GM12872 (cell line): ENCODE data around the gene GABBR2.

ENCODE experiments used
- TF ChIP-seq, protein P1 (sequence below): IDR thresholded peaks from 3 replicates; pipeline ENCODE4 v1.5.1; 2011; ENCODE audit warnings: low read depth, mild to moderate bottlenecking, low read length, moderate library complexity; ENCODE audit not compliant: insufficient read depth

GABBR2 gene

GRCh38 chr9:98328770-98329169 lies 380.0 kb downstream of the GABBR2 start:
- TF ChIP-seq, protein P1, sequence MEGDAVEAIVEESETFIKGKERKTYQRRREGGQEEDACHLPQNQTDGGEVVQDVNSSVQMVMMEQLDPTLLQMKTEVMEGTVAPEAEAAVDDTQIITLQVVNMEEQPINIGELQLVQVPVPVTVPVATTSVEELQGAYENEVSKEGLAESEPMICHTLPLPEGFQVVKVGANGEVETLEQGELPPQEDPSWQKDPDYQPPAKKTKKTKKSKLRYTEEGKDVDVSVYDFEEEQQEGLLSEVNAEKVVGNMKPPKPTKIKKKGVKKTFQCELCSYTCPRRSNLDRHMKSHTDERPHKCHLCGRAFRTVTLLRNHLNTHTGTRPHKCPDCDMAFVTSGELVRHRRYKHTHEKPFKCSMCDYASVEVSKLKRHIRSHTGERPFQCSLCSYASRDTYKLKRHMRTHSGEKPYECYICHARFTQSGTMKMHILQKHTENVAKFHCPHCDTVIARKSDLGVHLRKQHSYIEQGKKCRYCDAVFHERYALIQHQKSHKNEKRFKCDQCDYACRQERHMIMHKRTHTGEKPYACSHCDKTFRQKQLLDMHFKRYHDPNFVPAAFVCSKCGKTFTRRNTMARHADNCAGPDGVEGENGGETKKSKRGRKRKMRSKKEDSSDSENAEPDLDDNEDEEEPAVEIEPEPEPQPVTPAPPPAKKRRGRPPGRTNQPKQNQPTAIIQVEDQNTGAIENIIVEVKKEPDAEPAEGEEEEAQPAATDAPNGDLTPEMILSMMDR = no peak

GRCh38 chr9:98328141-98328540 lies 380.6 kb downstream of the GABBR2 start:
- TF ChIP-seq, protein P1 = no peak

GRCh38 chr9:98327249-98327561 lies 381.5 kb downstream of the GABBR2 start:
- TF ChIP-seq, protein P1 = no peak

DNA sequence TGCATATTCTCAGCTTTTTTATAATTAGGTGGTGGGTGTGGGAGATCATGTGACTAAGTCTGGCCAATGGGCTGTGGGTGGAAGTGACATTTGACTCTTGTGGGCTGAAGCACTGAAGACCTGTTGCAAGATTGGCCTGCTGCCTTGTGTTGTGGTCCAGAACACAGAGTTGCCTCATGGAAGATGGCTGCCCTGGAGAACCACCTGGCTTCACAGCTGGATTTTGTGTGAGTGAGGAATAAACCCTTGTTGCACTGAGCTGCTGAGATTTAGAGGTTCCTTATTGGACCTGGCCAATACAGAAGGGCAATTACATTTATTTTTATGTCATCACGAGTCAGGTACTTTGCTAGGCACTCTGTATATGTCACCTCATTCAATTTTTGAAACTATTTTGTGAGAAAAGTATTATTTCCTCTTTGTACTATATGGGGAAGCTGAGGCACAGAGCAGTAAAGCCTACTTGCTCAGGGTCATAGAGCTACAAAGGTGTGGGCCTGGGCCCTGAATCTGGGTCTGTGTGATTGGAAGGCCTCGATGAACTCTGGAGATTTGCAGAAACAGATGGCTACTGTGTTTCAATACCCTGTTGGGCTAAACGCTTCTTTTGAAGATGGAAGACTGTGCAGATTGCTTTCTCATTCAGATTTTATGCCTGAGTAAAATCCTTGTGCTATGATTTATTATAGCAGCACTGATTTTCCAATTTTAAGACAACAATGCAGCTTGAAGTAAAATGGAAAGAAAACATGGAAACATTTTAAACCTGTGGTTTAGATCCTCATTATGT lies 382.1 kb downstream of the GABBR2 start:
- TF ChIP-seq, protein P1 = no peak

DNA sequence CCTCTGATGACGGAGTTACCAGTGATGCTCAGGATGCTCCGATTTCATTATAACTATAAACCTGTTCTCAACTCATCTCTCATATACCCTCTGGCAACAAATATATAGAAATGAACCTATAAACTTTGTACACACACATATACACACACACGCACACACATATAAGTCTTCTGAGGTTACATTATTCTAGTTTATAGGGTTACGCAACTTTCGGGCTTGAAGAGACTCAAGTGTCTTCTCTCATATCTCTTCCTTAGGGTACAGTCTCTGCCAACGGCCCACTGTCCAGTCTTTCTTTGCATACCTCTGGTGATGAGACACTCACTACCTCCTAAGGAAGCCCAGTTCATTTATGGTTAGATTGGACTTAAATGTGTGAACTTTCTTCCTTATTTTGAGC lies 383.9 kb downstream of the GABBR2 start:
- TF ChIP-seq, protein P1 = no peak

GRCh38 chr9:98323831-98324135 lies 385.0 kb downstream of the GABBR2 start:
- TF ChIP-seq, protein P1 = no peak

DNA sequence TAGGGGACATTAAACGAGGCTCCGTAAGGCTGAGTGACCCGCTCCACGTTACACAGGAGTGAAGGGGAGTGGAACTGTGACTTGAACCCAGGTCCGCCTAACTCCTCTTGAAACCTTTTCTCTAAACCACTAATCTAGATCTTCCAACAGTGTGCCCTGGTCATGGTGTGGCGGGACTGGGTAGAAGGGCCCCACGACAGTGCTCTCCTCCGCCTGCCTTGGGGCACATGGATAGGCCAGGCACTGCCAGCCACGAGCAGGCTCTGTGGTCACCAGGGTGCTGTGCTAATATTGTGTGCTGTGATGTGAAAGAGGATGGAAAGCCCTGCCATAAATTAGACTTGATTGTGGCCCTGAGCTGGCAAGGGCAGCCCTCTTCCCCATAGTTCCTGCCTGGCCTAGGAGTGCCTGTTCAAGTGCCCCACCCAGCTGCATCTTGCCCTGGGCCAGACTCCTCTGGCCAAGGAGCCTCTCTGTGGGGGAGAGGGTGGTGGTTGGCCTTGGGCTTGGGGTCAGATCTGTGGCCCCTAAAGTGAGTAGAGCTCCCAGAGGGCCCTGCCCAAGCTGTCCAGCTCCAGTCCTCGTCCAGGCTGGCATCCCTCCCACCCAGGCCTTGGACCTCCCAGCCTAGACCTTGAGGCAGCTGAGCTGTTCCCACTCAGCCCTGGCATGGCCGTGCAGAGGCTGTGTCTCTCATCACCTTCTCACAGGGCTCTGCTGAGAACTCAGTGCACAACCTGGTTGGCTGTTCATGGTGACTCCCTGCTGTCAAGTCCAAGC lies 385.5 kb downstream of the GABBR2 start:
- TF ChIP-seq, protein P1 = no peak
